NT2/D1 (cell line): ENCODE measurements around the gene MASP2.

ENCODE experiments used
- SUZ12 ChIP-seq: IDR thresholded peaks from 2 replicates; pipeline ENCODE4 v1.6.1; 2011; ENCODE audit not compliant: insufficient read length, insufficient read depth; ENCODE audit errors: extremely low read depth
- YY1 ChIP-seq: IDR thresholded peaks from 2 replicates; pipeline ENCODE4 v1.6.1; 2011; ENCODE audit not compliant: insufficient read length, insufficient read depth
- ZNF274 ChIP-seq: IDR thresholded peaks from 2 replicates; pipeline ENCODE4 v1.6.1; 2011; ENCODE audit warnings: mild to moderate bottlenecking, low read depth, low read length

- TF ChIP-seq YY1, result no peak
- TF ChIP-seq SUZ12, result no peak
- no peak for TF ChIP-seq ZNF274
These were observed 33.9 kb upstream of the MASP2 start for GRCh38 chr1:11080931-11081330.
